H54 (cell line): ENCODE results near the gene SLC38A10.

Source experiments
- DNase-seq: peaks from one replicate; pipeline ENCODE4 v3.0.0; 2011; ENCODE audit warnings: low spot score, mixed read lengths; ENCODE audit not compliant: insufficient read length
- FAIRE-seq: peaks from 3 replicates; lab custom pipeline; 2011; peaks lifted over from hg19 to GRCh38; lab: Jason Lieb, UNC
- POLR2A ChIP-seq: IDR thresholded peaks from 2 replicates; pipeline ENCODE4 v1.6.1; 2011; ENCODE audit warnings: low read depth, mild to moderate bottlenecking, low read length

SLC38A10 gene

DNA sequence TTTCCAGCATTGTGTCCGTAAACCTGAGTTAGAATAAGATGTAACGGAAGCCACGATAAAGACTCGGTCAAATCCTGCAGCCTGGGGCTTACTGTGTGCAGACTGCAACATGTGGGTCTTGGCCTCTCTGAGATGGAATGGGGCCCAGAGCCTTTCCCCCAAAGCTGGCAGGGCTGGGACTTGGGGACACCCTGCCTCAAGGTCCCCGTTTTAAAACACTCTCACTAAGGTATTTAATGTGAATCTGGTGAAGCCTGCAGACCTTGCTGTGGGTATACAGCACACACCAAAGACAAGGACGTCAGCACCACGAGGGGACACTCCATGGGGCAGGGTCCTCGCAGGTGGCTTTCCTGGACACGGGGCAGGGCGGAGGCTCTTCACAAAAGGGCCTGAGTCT lies 53.9 kb downstream of the SLC38A10 start:
- TF ChIP-seq POLR2A, result no peak
- FAIRE-seq (no peak), DNase-seq (no peak)

DNA sequence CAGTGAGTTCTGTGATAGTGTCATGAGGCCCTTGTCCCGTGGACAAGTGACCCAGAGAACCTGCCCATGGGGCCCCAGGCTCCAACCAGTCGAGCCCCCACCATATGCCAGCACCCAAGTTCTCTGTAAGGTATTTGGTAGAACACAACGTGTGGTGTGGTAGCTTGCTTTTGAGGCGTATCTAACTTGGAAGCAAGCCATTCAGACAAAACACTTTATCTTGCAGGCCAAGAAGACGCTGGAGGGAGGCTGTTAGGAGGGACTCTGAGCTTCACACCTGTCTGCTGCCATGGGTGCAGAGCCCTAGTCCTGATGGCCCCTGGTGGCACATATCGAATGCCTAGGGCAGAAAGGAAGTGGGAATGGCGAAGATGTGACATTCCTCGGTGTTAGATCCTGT lies 54.3 kb downstream of the SLC38A10 start:
- TF ChIP-seq POLR2A, result no peak
- DNase-seq (no peak), FAIRE-seq (no peak)

DNA sequence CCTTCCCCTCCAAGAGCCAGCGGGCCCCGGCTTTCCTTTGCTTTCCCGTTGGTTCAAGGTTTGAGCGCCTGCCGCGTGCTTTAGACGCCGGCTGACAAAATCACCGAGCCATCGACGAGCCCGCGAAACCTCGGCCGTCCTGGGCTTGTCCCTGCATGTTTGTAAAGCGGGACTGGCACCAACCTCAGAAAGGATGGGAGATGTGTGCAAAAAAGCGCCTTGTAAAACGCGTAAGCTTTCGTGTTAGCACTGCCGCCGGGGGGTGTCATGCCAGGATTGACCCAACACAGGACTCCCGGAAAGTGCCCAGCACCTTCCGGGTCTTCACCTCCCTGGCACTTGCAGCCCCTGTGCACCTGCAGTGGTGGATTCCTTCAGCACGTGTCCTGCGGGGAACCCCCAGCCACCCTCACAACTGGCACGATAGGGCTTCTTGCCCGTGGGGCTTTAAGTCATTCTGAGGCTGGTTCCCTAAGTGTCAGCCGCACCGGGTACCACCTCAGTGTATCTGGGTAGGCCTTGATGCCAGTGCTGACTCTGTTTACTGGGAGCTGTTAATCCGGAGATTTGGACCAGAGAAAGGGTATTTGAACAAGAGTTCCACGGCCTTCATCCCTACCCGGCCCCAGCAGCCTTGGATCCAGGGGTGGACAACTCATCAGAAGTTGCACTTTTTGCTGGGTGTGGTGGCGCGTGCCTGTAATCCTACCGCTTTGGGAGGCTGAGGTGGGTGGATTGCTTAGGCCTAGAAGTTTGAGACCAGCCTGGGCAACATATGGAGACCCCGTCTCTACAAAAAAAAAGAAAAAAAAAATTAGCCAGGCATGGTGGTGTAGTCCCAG lies 55.2 kb downstream of the SLC38A10 start:
- no peak; the same call in 1 of the 2 replicates for TF ChIP-seq POLR2A
- FAIRE-seq, result no peak
- no peak for DNase-seq

DNA sequence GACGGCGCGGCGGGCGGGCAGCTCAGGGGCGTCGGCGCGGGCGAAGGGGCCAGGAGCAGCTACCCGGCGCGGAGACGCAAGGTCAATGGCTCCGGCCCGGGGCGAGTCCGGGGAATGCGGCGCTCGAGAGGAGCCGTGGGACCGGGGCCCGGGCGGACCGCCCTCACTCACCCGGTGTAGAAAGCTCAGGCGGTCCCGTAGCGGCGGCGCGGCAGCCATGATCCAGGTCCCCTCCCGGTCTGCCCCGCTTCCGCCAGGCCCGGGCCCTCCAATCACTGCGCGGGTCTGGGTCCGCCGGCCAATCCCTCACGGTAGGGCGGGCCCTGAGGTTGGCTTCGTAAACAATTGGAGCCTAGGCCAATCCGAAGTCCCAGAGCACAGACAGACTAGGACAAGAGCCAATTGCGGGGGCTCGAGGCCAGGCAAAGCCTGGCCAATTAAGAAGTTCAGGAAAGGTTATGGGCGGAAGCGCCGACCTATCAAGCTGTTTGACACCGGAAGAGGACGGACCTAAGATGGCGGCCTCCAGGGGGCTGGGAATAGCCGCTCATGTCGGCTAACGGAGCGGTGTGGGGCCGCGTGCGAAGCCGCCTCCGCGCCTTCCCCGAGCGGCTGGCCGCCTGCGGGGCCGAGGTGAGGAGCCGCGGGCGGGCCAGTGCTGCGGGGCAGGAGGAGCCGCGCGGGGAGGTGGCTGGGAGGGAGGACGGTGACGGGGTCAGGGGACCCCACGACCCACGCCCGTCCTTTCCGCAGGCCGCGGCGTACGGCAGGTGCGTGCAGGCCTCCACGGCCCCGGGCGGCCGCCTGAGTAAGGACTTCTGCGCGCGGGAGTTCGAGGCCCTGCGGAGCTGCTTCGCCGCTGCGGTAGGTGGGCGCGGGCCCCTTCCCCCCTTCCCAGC lies 56.0 kb downstream of the SLC38A10 start, which contains the start of the genes NDUFAF8 and TEPSIN:
NDUFAF8 (plus strand) TSS at position 504 of the 899 bp plus-strand sequence; CDS start at position 550, 46 bp downstream.
TEPSIN (minus strand) TSS at position 241 of the 899 bp plus-strand sequence; CDS start at position 219, 22 bp downstream.
- peak; percentile 61 for TF ChIP-seq POLR2A
- DNase-seq, result peak; percentile 100
- FAIRE-seq, result no peak

DNA sequence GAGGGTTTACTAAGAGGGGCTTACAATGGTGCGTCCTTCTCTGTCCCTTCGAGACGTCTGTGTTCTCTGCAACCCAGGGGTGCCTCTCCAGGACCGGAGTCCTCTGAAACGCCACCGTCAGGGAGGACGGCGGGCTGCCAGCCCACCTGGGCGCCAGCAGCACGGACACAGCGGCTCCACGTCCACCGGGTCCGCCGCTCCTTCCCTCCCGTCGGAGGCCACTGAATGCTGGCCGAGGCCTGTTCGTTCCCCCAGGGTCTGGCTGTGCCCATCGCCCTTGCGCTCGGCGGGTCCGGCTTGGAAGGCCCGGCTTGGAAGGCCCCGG lies 56.7 kb downstream of the SLC38A10 start:
- FAIRE-seq (no peak), DNase-seq (no peak)
- no peak for TF ChIP-seq POLR2A

DNA sequence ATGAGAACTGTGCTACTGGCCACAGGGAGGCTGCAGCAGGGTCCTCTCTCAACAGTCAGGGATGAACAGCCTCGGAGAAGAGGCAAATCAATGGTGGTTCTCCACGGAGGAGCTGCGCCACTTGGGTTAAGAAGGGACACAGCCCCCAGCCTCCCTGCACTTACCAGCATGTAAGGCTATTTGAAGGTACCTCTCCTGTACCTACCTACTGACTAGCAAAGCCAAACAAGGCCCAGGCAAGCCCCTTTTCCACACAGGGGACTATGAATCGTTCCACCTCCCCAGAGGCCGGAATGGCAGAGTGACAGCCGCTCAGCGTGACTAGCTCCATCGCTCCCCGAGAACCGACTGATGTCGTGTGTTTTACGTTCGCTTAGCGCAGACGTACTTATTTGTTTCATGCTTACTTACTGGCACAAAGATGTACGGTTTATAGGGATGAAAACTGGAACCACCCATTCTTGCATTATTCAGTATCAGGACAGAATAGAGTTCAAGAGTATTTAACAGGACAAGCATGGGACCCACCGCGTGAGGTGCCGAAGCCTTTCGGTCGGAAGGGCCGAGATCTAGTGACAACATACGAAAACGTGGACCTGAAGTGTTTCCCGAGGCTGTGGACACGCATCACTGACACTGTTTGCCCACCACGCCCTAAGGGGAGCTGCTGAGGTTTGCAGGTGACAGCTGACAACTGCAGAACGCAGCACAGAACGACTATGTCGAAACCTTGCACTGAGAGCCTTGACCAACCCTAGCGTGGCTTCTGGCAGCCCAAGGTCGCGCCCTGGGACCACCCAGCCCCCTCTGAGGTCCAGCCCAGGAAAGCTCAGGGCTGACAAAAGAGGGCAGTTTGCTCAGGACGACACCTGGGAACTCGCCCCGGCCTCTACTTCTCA lies 57.3 kb downstream of the SLC38A10 start:
- no peak for FAIRE-seq
- no peak for DNase-seq
- TF ChIP-seq POLR2A, result no peak

DNA sequence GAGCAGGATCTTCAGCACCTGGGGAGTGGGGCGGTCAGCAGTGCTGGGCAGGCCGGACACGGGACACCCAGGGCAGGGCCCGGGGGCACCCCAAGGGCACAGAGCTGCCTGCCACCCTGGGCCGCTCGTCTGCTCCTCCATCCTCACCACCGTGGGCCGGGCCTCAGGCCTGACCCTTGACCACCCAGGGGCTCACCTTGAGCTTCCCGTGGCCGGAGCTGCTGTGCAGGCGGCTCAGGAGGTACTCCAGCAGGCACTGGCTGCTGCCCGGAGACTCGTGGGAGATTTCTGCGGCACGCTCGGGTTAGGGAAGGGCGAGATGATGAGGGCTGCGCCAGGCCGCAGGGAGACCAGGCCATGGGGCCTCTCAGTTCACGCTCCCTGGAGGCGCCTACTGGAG lies 58.3 kb downstream of the SLC38A10 start:
- FAIRE-seq (no peak), DNase-seq (no peak)
- no peak for TF ChIP-seq POLR2A

DNA sequence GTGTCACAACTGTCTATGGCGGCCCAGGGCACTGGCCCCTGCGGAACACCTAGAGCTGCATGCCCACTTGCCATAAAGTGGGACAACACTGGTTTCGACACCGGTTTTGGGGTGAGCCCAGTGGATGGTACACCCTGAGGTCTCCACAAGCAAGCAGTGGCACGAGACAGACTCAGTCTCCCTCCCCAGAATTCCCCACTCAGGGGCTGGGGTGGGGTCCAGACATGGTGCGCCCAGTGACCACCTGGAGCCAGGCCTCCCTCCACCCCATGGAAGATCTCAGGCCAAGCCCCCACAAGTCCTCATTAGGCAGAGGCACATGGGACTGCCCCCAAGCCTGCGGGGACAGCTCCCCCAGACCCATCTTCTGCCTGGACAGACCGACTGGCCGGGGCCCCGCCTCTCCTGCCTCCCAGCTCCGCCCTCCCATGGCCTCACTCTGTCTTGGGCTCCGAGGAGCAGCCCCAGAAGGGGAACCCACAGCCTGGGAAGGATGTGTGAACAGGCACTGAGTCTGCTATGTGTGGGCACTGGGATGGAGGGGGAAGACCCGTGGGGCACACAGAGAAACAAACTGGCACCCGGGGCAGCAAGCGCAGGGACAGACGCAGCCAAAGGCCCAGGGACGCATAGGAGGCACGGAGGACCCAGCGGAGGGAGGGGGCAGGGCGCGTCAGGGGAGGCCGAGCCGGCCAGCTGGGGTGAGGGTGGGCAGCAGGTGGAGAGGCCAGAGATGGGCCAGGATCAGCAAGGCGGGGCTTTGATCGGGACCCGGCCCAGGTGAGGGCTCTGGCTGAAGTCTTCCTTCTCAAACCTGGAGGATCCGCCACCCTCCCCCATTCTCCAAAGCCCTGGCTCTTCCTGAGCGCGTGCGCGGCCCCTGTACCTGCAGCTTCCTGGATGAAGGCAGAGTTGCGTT lies 59.0 kb downstream of the SLC38A10 start:
- TF ChIP-seq POLR2A, result no peak
- no peak for FAIRE-seq
- DNase-seq, result no peak

DNA sequence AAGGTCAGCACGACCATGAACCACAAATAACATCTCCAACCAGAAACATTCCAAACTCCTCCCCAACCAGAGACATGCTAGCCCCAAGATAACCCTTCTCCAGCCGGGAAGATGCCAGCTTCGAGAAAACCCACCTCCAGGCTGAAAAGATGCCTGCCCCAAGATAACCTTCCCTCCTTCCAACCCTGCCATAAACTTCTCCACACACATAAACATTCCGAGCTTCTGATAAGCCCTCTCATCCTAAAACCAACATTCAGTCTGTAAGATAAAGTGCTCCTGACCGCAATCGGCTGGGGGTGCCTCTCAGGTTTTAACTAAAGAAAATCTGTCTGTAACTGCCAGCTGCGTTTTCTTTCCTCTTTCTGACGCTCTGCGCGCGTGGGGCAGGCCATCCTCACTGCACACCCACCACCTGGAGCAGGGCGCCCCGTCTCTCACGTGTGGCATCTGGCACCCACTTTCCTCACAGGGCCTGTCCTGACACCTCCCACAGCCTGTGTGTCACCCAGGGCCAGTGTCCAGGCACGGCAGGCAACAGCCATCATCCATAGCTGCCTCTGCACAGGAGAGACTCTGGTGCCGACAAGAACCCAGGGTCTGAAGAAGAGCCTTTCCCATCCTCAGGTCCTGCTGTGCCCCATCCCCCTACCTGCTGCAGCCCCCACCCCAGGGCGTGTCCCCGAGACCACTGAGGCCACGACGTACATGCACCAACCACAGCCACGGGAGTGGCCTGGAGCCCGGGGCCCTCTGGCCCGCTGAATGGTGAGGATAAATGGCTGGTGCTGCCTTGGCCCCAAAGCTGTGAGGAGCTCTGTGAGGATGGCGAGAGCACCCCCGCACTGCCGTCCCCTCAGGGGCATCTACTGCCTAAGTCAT lies 59.9 kb downstream of the SLC38A10 start:
- DNase-seq, result no peak
- no peak for FAIRE-seq
- TF ChIP-seq POLR2A, result no peak

DNA sequence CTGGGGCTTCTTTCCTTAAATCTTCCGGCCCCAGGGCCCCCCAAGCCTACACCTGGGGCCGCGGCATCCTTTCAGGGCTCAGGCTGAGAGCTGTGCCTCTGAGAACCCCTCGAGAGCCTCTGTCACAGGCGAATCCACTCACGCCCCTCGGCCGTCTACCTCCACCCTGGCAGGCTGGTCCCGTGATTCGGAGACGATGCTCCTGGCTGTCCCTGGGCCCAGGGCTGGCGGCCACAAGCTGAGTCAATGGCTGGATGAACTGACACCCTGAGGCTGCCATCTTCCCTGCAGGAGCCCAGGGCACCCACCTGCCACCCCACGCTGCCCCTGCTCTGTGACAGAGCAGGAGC lies 60.6 kb downstream of the SLC38A10 start:
- no peak for FAIRE-seq

DNA sequence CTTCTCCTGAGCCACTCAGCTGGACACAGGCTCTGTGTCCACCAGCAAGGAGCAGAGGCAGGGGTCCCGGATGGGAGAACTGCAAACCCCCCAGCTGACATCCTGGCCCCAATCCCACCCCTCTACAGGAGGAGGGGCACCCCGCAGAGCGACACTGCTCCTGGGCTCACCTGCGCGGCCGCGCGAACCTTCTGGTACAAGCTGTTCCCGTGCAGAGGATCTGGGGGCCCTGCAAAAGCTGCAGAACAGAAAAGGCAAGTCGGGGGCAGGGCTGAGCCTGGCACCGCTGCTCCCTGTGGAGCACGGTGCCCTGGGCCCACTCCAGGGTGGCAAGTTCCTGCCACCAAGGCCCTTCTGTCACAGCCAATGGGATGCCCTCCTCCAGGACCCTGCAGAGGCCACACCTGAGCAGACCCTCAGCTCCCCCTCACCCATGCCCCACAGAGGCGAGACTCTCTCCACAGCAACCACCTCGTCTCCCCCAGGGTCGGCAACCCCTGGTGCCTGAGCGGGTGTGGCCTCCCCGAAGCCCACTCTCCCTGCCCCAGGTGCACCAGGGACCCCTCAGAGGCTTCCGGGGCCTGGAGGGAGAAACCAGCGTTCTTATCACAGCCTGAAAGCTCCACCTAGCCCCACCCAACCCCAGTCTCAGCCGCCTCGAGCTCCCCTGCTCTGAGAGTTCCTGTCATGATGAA lies 61.1 kb downstream of the SLC38A10 start:
- FAIRE-seq, result no peak
- DNase-seq, result no peak
- TF ChIP-seq POLR2A, result no peak

More for the DNA sequence above, 60.6 kb downstream of the SLC38A10 start:
- no peak for TF ChIP-seq POLR2A
- DNase-seq, result no peak
